ENCODE data around the gene PKNOX2. TPM values are rescaled to one million over a fixed set of nuclear protein-coding genes. Genes with fewer than 3 reads are reported as not detected.

Gene PKNOX2
- total and polyA plus RNA-seq, 2 donors: 4.7 to 6.5 TPM

DNA sequence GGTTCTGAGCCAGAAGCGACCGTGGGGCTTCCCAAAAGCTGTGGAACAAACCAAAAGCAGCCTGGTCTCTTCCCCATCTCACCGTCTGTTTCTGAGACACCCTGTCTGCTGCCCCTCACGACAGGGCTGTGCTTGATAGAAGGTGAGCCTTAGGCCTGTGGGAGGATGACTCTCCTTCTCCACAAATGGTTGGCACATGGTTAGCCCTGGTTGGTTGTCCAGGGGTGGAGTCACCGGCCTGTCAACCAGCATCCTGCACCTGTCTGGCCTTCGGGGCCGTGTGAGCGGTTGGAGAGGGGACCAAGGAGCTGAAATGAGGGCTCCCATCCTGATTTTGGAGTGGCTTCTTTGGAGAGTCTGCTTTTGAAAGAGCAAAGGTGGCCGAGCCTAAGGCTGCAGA is 135.3 kb downstream of the PKNOX2 start:
- 93% methylated on average over 9 of the region's 9 CpGs for WGBS
- no peak for DNase-seq (ENCODE audit: extremely low spot score)
- Histone ChIP-seq H3K4me3 (ENCODE audit: low read depth, low read length) (no peak overlapping the region), H3K4me1 (ENCODE audit: insufficient read depth) (no peaks in the 10 kb centered on the region), H3K27ac (ENCODE audit: low read depth) (no peak overlapping the region), H3K36me3 (ENCODE audit: insufficient read depth) (no peaks in the 10 kb centered on the region)

DNA sequence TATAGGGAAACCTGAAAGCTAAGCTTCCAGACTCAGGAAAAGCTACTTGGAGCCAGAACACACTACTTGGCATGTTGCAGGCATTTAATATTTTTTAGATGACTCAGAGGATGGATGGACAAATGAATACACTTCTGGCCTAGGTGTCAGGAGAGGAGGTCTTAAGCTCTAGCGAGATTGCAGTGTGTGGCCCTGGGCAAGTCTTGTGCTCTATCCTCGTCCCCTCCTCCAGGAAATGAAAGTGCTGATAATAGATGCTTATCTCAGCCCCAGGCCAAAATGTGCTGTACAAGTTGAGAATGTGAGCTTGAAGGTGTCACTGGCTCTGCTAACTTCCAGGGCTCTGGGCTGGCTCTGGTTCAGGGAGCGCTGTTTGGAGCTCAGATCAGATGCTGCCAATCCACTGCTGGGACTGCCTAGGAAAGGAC is 136.3 kb downstream of the PKNOX2 start:
- H3K4me3 ChIP-seq (ENCODE audit: low read depth, low read length): no peak overlapping the region
- H3K4me1 ChIP-seq (ENCODE audit: insufficient read depth): no peaks in the 10 kb centered on the region
- H3K36me3 ChIP-seq (ENCODE audit: insufficient read depth): no peaks in the 10 kb centered on the region
- no peak for DNase-seq (ENCODE audit: extremely low spot score)
- 33% methylated on average over 3 of the region's 3 CpGs for WGBS
- no peak overlapping the region for H3K27ac ChIP-seq (ENCODE audit: low read depth)

DNA sequence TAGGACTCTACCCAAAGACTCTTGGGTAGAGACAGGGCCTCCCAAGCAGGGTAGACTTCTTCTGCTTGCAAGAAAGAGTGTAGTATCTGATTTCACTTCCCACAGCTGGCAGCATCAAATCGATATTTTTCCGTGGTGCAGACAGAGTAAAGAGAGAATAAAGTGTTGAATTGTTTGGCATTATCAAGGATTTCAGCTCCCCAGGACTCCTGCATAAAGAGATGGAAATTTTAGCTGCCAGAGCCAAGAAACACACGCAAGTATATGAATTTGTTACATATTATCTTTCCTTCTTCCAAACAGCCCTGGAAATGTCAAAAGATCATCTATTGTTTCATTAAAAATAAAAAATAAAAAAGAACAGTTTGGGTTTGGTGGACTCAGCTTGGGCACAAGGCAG is 136.8 kb downstream of the PKNOX2 start:
- Histone ChIP-seq H3K4me3 (ENCODE audit: low read depth, low read length) (no peak overlapping the region), H3K27ac (ENCODE audit: low read depth) (no peak overlapping the region), H3K4me1 (ENCODE audit: insufficient read depth) (no peaks in the 10 kb centered on the region), H3K36me3 (ENCODE audit: insufficient read depth) (no peaks in the 10 kb centered on the region)
- no peak for DNase-seq (ENCODE audit: extremely low spot score)
- 50% methylated on average over 3 of the region's 3 CpGs for WGBS

DNA sequence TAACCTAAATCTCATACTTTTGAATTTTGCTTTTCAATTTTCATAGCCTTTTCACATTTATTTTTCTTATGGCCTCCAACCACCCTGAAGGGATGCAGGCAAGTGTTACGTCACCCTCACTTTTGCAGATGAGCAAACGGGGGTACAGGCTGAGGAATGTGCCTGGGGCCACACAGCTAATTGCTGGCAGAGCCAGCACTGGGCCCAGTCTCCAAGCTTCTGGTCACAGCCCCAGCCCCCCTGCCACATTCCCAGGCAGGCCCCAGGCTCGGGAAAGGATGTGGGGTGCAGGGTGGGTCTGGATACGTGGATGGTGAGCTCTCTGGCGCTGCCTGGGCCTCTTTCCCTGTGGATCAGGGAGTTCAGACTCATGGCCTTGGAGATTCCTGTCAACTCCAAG is 138.6 kb downstream of the PKNOX2 start:
- 97% methylated on average over 5 of the region's 5 CpGs for WGBS

DNA sequence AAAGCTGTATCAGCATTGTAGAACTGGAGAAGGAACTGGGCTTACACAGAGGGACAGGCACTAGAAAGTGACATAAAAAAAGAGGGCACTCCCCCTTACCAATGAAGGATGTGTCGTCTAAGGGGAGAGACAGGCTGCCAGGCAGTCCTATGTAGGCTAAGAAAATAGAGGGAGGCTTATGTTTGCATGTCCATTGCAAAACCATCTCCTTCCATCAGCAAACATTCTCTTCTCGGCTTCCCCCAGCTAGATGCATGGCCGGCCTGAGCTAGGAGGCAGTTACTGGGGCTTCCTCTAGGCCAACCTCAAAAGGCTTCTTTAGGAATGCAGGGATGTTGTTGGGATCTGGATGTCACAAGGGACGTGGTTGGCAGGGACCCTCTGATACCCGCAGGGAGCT is 139.1 kb downstream of the PKNOX2 start:
- 86% methylated on average over 5 of the region's 5 CpGs for WGBS
- no peaks in the 10 kb centered on the region for H3K36me3 ChIP-seq (ENCODE audit: insufficient read depth)

More for the DNA sequence above, 138.6 kb downstream of the PKNOX2 start:
- no peak overlapping the region for H3K27ac ChIP-seq (ENCODE audit: low read depth)
- H3K36me3 ChIP-seq (ENCODE audit: insufficient read depth): no peaks in the 10 kb centered on the region
- H3K4me3 ChIP-seq (ENCODE audit: low read depth, low read length): no peak overlapping the region
- H3K4me1 ChIP-seq (ENCODE audit: insufficient read depth): no peaks in the 10 kb centered on the region
- DNase-seq (ENCODE audit: extremely low spot score): no peak

DNA sequence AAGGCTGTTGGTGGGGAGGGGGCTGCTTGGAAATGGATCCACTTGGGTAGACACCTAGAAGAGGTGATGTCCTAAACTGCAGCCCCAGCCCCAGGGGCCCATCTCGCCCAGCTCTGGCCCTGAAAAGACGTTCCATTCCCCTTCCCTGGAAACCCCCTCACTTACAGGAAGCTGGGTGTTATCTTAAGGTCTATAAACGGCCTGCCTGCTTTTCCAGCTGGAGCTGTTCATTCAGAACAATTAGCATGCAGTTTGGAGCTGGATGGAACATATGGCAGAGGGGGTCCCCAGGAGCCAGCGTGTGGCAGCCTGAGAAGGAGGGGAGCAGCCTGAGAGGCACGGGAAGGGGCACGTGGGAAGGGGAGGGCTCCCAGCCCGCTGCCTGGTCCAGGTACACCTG is 139.6 kb downstream of the PKNOX2 start:
- WGBS: 74% methylated on average over 7 of the region's 7 CpGs
- DNase-seq (ENCODE audit: extremely low spot score): no peak

More for the DNA sequence above, 139.1 kb downstream of the PKNOX2 start:
- Histone ChIP-seq H3K4me3 (ENCODE audit: low read depth, low read length) (no peak overlapping the region), H3K4me1 (ENCODE audit: insufficient read depth) (no peaks in the 10 kb centered on the region), H3K27ac (ENCODE audit: low read depth) (no peak overlapping the region)
- DNase-seq (ENCODE audit: extremely low spot score): no peak

DNA sequence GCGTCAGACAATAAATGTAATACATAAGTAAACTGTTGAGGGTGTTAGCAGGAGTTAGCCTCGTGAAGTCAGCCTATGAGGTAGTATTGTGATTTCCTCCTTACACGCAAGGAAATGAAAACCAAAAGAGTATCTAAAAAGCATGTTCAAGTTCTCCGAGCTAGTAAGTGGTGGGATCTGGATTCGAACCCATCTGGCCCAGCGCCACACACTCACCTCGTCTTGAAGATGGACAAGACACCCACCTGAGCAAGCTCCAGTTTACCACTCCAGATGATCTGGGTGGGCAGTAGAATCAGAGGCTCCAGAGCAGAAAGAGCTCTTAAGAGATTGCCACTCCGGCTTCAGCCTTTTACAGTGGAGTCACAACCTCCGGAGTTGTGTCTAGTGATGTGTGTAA is 140.3 kb downstream of the PKNOX2 start:
- H3K27ac ChIP-seq (ENCODE audit: low read depth): no peak overlapping the region
- WGBS: 87% methylated on average over 9 of the region's 9 CpGs
- DNase-seq (ENCODE audit: extremely low spot score): no peak

More for the DNA sequence above, 139.6 kb downstream of the PKNOX2 start:
- H3K4me3 ChIP-seq (ENCODE audit: low read depth, low read length): no peak overlapping the region
- H3K36me3 ChIP-seq (ENCODE audit: insufficient read depth): no peaks in the 10 kb centered on the region
- H3K27ac ChIP-seq (ENCODE audit: low read depth): no peak overlapping the region
- no peaks in the 10 kb centered on the region for H3K4me1 ChIP-seq (ENCODE audit: insufficient read depth)

DNA sequence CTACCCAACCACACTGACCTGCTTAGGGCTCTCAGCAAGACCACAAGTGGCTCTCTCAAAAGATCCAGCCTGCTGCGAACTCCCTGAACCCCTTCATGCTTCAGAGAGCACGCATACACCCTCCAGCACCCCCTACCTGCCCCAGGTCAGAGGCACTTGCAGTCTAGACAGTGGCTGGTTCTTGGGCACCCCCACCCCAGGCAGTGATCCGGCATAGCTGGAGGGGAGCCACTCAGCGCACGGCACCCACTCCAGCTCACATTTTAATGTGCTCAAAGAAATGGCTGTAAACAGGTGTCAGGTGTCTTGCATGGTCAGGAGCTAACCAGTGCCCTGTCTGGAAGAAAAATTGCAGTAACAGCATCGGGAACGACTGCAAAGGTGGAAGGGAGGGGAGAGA is 140.8 kb downstream of the PKNOX2 start:
- Histone ChIP-seq H3K27ac (ENCODE audit: low read depth) (no peak overlapping the region), H3K4me1 (ENCODE audit: insufficient read depth) (no peaks in the 10 kb centered on the region), H3K36me3 (ENCODE audit: insufficient read depth) (no peaks in the 10 kb centered on the region), H3K4me3 (ENCODE audit: low read depth, low read length) (no peak overlapping the region)
- no peak for DNase-seq (ENCODE audit: extremely low spot score)
- WGBS: 89% methylated on average over 7 of the region's 7 CpGs

More for the DNA sequence above, 140.3 kb downstream of the PKNOX2 start:
- Histone ChIP-seq H3K4me3 (ENCODE audit: low read depth, low read length) (no peak overlapping the region), H3K4me1 (ENCODE audit: insufficient read depth) (no peaks in the 10 kb centered on the region), H3K36me3 (ENCODE audit: insufficient read depth) (no peaks in the 10 kb centered on the region)

DNA sequence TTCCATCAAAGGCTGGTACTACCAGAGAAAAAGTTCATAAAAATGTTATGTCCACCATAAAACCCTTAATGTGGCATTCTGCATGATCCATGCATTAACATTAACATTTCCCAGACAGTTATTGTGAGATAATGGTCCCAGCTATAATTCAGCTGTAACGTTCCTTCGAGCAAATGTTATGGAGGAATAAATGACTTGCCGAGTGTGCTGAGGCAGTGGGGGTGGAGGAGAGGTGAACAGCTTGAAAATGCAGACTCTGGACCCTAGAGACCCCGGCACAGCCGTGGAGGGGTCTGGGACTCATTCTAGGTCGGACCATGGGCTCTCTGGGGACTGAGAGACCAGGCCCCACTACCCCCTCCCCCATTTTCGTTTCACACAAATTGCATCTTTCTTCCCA is 141.9 kb downstream of the PKNOX2 start:
- WGBS: 88% methylated on average over 7 of the region's 7 CpGs
- H3K27ac ChIP-seq (ENCODE audit: low read depth): no peak overlapping the region
- H3K36me3 ChIP-seq (ENCODE audit: insufficient read depth): no peaks in the 10 kb centered on the region
- DNase-seq (ENCODE audit: extremely low spot score): no peak
- H3K4me1 ChIP-seq (ENCODE audit: insufficient read depth): no peaks in the 10 kb centered on the region
- no peak overlapping the region for H3K4me3 ChIP-seq (ENCODE audit: low read depth, low read length)

DNA sequence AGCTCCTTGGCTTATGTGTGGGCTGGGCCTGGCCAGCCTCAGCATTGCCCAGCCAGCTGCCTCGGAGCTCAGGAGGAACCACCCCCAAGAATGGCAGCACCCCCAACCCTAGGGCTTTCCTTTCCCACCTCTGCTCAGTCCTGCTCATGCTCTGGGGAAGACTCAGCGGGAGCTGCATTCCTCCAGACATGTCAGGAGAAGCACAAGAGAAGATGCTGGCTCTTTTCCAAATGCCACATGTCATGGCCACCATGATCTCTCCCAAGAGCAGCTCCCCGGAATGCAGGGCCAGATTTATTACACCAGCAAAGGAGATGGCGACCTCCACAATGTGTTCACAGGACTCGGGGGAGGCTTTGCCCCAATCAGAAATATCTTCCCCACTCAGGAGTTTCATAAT is 143.7 kb downstream of the PKNOX2 start:
- no peak overlapping the region for H3K27ac ChIP-seq (ENCODE audit: low read depth)
- H3K36me3 ChIP-seq (ENCODE audit: insufficient read depth): no peaks in the 10 kb centered on the region
- DNase-seq (ENCODE audit: extremely low spot score): no peak
- H3K4me3 ChIP-seq (ENCODE audit: low read depth, low read length): no peak overlapping the region
- H3K4me1 ChIP-seq (ENCODE audit: insufficient read depth): no peaks in the 10 kb centered on the region
- WGBS: 81% methylated on average over 5 of the region's 5 CpGs

DNA sequence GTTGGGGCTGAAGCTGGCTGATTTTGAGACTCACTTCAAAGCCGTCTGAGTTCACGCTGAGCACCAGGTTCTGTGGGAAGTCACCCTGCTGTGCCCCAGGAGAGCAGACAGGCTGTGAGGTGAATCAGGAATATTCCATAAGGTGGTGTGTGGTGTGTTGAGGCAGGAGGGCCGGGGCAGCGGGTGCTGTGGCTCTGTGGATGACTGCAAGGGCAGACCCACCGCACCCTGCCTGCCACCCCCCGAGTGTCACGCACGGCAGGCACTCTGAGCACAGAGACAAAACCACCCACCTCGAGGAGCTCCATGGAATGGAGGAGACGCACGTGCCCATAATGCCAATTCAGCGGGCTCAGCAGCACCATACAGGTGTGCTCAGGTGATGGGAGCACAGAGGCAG is 147.8 kb downstream of the PKNOX2 start:
- Histone ChIP-seq H3K4me3 (ENCODE audit: low read depth, low read length) (no peak overlapping the region), H3K4me1 (ENCODE audit: insufficient read depth) (no peaks in the 10 kb centered on the region), H3K27ac (ENCODE audit: low read depth) (no peak overlapping the region), H3K36me3 (ENCODE audit: insufficient read depth) (no peaks in the 10 kb centered on the region)
- no peak for DNase-seq (ENCODE audit: extremely low spot score)
- WGBS: 91% methylated on average over 12 of the region's 12 CpGs

DNA sequence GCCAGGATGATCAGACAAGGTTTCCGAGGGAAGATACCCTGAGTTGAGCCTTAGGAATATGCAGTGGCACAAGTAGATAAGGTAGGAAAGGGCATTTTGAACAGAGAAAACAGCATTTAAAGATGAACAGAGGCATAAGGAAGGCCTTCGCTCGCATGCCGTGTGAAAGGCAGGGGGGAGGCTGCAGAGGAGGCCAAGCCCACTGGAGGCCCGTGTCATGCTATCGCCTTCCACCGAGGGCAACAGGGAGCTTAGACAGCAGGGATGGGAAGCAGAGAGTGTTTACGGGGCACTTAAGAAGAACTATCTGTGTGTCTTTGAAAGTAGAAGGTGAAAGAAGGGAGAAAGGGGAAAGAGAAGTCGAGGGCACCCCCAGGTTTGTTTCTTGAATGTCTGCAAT is 148.3 kb downstream of the PKNOX2 start:
- no peak for DNase-seq (ENCODE audit: extremely low spot score)
- H3K36me3 ChIP-seq (ENCODE audit: insufficient read depth): no peaks in the 10 kb centered on the region
- 92% methylated on average over 9 of the region's 9 CpGs for WGBS
- H3K4me3 ChIP-seq (ENCODE audit: low read depth, low read length): no peak overlapping the region
- H3K4me1 ChIP-seq (ENCODE audit: insufficient read depth): no peaks in the 10 kb centered on the region
- no peak overlapping the region for H3K27ac ChIP-seq (ENCODE audit: low read depth)

DNA sequence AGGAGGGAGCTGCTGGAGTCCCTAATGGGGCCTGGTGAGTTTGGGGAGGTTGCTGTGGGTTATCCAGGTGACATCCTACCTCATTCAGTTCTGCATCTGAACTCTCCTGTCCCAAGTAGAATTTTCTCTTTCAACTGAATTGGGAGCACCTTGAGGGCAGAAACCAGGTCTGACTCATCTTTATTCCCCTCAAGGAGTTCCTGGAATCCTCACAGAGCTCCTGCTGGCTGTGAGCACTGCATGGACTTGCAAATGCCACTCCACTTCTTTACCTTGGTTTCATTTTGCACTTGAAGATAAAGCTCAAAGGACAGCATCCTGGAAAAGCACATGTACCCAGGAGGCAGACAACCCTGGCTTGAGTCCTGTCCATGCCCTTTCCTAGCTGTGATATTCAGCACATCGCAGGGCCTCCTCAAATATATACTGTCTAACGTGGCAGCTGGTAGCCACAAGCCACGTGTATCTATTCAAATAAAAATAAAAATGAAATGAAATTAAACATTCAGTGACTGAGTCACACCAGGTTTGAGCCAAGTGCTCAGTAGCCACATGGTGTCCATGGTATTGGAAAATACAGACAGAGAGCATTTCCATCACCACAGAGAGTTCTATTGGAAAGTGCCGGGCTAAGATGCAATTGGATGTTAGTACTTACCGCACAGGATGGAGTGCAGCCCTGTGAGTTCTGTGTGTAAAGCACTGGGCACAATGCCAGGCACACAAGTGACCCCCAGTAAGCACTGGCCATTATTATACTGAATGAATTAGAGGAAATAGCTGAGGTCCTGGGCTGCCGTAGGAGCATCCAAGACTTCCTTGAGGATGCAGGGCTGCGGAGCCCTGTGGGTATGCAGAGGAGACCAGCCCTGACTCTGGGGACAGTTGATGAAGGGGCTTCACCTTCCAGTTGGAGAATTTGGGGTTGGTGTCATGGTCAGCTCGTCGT is 149.0 kb downstream of the PKNOX2 start:
- Histone ChIP-seq H3K4me3 (ENCODE audit: low read depth, low read length) (no peak overlapping the region), H3K36me3 (ENCODE audit: insufficient read depth) (no peaks in the 10 kb centered on the region), H3K27ac (ENCODE audit: low read depth) (no peak overlapping the region), H3K4me1 (ENCODE audit: insufficient read depth) (no peaks in the 10 kb centered on the region)
- DNase-seq (ENCODE audit: extremely low spot score): no peak
- 68% methylated on average over 9 of the region's 9 CpGs for WGBS

DNA sequence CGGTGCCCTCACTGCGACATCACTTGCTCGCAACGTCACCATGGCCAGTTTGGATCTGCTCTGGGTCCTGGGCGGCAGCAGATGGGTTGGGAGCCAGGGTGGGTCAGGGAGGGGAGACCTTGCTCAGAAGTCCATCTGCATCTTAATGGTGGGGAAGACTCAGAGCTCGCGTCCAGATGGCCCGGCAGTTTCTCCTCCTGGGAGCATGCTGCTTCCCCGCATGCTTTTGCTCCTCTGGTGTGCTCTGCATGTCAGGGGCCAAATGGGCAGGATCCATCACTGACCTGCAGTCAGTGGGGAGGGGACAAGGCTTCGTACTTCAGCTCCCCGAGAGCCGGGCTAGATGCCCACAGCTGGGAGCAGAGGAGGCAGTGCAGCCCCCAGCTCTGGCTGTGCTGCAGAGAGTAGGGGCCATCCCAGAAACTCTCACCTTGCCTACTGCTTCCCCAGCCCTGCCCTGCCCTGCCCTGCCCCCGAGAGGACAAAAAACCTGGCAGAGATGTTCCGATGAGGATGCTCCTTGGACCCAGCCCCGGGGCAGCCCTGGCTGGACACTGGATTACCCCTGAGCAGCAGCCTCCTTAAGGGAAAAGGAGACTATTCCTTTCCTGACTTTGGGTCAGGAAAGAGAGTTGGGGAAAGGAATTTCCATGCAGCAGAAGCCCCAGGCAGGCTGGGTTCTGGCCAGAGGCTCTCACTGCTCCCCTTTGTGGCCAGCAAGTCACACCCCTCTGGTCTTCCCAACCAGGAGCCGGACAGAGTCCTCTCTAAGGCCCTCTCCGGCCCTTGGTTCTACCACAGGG is 149.9 kb downstream of the PKNOX2 start:
- no peak for DNase-seq (ENCODE audit: extremely low spot score)
- no peaks in the 10 kb centered on the region for H3K36me3 ChIP-seq (ENCODE audit: insufficient read depth)
- no peaks in the 10 kb centered on the region for H3K4me1 ChIP-seq (ENCODE audit: insufficient read depth)
- WGBS: 70% methylated on average over 17 of the region's 17 CpGs
- H3K27ac ChIP-seq (ENCODE audit: low read depth): no peak overlapping the region
- no peak overlapping the region for H3K4me3 ChIP-seq (ENCODE audit: low read depth, low read length)
